Forelimb muscle (tissue), 1 donor: ENCODE measurements around the gene MON1A. TPM values are rescaled to one million over a fixed set of nuclear protein-coding genes. Genes with fewer than 3 reads are reported as not detected.
"Not testable (repeated sequence)": the region's sequence is repeated elsewhere in the genome, so short reads cannot be mapped to it uniquely, and the experiment has no call there.

ENCODE experiments used
- DNase-seq: peaks from one replicate; pipeline ENCODE4 v3.0.0-alpha.2; 2013; ENCODE audit warnings: low read depth
- polyA plus RNA-seq: library from polyadenylated mRNA; unstranded; fragments of 120-200 nt; gene quantifications from one replicate; pipeline ENCODE4 v1.2.1, GENCODE V29; 2013; ENCODE audit not compliant: insufficient read length

The MON1A gene
- polyA plus RNA-seq, 1 donor = 5.8 TPM

DNA sequence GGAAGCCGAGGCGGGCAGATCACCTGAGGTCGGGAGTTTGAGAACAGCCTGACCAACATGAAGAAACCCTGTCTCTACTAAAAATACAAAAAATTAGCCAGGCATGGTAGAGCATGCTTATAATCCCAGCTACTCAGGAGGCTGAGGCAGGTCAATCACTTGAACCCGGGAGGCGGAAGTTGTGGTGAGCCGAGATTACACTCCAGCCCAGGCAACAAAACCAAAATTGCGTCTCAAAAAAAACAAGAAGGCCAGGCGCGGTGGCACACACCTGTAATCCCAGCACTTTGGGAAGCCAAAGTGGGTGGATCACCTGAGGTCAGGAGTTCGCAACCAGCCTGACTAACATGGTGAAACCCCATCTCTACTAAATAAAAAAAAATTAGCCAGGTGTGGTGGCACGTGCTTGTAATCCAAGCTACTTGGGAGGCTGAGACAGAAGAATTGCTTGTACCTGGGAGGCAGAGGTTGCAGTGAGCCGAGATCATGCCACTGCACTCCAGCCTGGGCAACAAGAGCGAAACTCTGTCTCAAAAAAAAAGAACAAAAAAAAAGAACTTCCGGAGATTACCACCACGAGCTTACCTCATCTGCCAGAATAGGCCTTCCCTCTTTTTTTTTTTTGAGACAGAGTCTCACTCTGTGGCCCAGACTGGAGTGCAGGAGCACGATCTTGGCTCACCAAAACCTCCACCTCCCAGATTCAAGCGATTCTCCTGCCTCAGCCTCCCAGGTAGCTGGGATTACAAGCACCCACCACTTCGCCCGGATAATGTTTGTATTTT is 11.6 kb downstream of the MON1A start:
- DNase-seq = not testable (repeated sequence)

DNA sequence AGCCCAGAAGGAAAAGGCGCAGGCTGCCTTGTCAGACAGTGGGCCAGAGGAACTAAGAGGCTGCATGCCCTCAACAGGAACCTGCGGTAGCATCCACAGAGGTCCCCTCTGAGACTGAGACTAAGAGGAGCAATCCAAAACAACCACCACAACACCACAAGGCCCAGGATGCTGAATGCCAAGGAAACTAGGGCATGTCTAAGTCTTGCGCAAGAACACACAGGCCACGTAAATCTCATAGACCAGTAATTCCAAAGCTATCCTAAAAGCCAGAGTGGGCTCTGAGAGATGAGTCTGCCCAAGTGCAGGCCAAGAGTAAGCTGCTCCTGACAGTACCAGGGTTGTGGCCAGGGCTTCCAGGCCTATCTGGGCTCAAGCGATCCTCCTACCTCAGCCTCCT is 12.9 kb downstream of the MON1A start:
- no peak for DNase-seq

DNA sequence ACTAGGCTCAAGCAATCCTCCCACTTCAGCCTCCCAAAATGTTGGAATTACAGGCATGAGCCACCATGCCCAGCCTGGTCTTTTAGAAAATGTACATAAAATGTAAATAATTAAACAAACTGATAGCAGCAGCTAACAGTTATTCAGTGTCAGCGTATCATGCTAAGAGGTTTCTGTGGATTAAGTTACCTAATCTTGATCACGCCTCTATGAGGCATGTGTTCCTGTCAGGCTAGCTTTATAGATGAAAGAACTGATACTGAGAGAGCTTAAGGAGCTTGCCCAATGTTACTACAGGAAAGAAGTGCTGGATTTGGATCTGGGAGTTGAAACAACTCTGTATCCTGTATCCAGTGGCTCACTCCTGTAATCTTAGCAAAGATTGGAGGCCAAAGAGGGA is 14.7 kb downstream of the MON1A start:
- no peak for DNase-seq

DNA sequence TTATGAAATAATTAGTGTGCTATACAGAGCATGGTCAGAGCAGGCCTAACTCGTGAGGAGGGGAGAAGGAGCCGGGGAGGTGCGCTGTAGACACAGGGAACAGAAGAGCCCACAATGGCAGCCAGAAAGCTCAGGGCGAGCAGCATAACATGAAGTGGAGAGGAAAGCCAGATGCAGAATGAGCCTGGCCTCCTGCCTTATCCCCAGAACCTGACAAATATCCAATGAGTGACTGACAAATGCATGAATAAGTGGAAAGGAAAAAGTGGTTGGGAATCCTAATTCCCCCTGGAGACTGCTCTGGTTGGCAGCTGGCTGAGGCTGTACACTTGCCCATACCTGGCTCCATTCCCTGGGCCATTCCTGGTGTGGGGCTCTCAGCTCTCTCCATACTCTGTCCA is 16.7 kb downstream of the MON1A start:
- no peak for DNase-seq

DNA sequence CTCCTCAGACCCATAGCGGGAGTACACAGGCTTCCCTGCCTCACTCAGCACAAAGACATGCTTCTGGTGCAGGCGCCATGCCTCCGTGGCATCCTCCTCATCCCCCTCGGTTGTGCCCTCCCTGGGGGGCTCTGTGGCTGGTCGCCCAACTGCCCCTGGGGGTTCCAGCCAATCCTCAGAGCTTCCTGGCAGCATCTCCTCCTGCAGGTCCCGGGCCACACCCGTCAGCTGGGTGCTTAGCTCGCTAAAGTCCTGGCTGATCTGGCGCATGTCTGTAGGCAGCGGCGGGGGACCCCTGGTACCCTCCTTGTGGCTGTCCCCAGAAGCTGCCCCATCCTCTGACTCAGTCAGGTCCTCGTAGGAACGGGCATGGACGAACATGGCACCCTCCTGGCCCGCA is 18.0 kb downstream of the MON1A start:
- DNase-seq = no peak

DNA sequence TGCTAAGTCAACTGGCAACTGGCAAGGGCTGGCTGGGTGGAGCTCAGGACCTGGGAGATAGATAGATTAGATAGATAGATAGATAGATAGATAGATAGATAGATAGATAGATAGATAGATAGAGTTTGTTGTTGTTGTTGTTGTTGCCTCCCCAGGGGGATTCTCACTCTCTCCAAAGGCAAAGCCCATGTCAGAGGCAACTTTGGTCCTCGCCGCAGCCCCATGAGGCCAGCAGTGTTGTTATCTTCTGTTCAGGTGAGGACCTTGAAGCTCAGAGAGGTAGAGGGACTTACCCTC is 18.5 kb downstream of the MON1A start:
- no peak for DNase-seq

- no peak for DNase-seq
Measured at GRCh38 chr3:49910409-49911123, 19.0 kb downstream of the MON1A start.

GRCh38 chr3:49908373-49909199 is 21.0 kb downstream of the MON1A start:
- DNase-seq = no peak

DNA sequence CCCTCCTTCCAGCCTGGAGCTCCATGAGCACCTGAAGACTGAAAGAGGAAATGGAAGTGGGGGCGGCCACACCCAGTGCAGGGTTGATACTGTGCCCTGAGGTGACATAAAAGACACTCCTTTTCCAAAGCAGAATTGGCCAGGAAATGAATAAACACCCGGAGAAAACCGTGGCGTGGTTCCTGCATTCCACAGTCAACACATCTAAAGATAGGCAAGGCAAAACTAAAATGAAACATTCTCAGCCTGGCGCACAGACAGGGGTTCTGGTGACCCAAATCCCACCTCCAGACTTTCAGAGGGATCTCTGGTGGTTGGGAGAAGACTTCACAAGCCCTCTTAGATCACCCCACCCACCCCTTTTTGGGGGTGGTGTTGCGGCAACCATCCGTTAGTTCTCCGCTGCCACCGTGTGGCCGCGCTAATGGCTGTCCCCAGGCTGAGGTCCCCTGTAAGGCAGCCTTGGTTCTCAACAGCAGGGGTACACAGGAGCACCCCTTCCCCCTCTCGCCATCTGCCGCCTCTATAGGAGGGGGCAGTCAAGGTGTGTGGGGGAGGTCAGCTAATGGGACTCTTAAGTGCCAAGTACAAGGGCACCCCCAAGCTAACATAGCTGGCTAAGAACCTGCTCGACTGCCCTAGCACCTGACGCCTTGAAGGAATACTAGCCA is 23.4 kb downstream of the MON1A start:
- DNase-seq = peak; percentile 17

- DNase-seq = not testable (repeated sequence)
Measured at GRCh38 chr3:49904448-49904847, 25.2 kb downstream of the MON1A start.

DNA sequence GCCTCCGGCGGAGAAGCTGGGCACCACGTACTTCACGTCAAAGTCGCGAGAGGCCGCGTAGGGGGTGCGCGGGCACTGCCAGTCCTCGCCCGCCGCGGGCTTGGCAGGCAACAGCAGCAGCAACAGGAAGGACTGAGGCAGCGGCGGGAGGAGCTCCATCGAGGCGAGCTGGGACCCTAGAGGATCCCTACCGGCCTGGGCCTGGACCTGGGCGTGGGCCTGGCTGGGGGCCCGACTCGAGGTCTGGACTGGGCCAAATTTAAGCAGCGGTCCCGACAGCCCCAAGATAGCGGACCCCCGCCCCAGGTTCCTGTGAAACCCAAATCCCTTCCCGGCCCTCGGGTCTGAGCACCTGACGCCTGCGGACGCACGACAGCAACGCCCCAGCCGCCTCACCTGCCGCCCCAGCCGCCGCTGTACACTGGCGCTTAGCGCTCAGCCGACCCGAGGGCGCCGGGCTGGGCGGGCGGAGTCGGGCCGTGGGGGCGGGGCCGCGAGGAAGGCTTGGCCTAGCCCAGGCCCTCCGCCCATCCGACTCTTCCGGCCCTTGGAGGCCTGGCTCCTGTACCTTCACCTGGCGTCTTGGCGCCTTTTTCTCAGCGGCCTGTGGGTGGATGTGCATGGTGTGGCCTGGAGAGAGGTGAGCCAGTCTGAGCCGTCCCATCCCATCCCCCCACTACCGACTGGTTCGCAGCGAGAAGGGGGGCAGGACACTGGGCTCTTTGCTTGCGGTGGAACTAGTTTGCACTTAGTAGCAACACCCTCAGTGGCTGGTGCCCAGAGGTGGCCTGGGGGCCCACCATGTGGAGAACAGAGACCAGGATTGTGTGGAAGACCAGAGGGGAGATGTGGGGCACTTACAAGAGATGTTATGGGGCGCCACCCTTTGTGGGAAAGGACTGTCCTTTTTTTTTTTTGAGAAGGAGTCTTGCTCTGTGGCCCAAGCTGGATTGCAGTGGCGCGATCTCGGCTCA is 25.9 kb downstream of the MON1A start, which contains the start of gene MST1R:
TSS of gene MST1R (minus strand) at position 423 of the 974 bp plus-strand sequence. CDS start at position 159, 264 bp downstream.
- DNase-seq = no peak

DNA sequence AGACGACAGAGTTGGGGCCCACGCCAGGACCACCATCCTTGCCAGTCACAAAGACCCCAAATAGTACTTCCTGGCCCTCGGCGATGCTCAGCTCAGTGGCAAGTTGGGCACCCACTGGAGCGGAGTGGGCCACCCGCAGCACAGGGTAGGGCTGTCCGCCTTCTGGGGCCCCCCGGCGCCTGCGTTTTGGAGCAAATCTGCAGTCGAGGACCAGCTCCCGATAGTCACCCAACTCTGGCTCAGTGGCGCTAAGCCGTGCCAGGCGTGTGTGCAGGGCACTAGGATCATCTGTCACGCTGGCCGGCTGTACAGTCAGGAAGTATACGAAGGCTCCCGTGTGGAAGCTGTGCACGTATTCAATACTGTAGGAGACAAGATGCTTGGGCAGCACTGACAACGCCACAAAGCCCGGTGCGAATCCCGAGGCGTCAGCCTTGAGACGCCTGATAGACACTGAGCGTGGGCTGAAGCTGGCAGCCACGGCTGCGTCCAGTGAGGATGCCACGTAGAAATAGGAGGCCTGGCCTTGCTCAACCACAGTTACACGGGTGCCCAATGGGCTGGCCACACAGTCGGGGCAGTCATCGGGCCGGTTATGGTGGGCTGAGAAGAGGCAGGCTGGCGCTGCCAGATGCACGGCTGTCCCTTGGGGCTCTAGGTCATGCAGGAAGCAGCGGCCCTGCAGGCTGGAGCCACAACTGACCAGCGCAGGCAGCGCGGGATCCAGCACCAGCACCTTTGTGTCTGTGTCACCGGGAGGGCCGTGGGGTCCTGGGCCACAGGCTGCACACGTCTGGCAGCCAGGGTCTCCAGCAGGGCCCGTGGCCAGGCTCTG is 26.9 kb downstream of the MON1A start:
- DNase-seq = no peak

DNA sequence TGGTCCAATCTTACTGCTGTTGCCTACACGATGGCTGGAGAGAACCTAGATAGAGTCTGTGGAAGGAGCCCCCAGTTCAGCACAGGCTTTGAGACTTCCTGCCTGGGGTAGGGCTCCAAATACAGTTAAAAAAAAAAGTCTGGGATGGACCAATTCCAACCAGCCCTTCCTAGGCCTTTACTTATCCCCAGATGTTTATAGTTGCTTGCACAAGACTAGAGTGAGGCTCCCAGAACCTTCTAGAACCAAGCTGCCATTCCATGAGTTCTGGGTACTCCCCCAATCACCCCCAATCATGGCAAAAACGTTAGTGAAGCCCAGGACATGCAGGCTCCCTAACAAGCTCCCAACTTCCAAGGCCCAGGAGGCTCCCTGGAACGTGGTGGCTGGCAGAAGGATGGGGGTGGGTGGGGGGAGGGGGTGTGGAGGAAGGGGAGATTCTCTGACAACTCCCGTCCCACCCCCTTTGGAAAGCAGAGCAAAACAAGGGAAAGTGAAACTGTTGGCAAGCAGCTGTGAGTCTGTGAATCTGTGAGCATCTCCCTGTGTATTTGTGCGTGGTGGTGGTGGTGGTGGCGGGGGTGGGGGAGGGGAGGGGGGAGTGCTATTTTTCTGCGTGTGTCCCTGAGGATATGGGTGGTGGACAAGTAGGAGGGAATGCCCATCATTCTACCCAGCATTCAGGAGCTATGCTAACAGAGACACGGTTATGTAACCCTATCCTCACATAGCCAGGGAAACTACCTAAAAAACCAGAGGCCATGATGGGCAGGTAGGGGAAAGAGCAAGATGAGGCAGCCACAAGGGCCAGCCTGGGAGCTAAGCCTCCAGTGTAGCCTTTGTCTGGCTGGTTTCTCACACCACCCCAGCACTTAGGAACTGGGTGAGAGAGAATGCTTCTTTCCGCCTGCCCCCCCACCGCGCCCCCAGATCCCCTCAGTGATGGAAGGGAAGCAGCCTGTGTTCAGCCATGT is 28.0 kb downstream of the MON1A start:
- DNase-seq = no peak

- DNase-seq = no peak
Measured at GRCh38 chr3:49900491-49901153, 29.0 kb downstream of the MON1A start.

GRCh38 chr3:49899815-49900214 is 29.8 kb downstream of the MON1A start:
- DNase-seq = no peak

GRCh38 chr3:49898991-49899390 is 30.6 kb downstream of the MON1A start:
- no peak for DNase-seq

DNA sequence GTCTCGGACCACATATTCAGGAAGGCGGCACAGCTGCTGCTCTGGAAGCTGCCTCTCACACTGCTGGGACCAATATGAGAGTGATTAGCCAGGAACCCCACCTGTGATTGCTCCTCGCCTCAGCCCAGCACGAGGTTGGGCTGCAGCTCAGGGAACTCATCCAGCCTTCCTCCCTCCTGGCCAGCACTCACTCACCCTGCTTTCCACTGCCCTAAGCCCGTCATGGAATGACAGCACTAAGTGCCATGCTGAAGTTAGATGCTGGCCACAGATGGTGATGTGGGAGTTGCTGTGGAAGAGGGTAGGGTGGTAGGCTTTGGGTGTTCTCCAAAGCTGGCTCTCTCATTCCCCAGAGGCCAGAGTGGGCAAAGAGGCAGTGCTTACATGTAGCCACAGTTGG is 33.3 kb downstream of the MON1A start:
- no peak for DNase-seq

- DNase-seq = no peak
Measured at GRCh38 chr3:49895791-49896190, 33.8 kb downstream of the MON1A start.
